ENCODE data around the gene CTH. TPM values are rescaled to one million over a fixed set of nuclear protein-coding genes. Genes with fewer than 3 reads are reported as not detected.
"Not testable (repeated sequence)": the region's sequence is repeated elsewhere in the genome, so short reads cannot be mapped to it uniquely, and the experiment has no call there.

CTH gene
- 10 to 100 TPM; 12.5 to 16.2 (median 13.9) TPM for polyA plus RNA-seq (ENCODE audit: insufficient read length in 4 of 4)

DNA sequence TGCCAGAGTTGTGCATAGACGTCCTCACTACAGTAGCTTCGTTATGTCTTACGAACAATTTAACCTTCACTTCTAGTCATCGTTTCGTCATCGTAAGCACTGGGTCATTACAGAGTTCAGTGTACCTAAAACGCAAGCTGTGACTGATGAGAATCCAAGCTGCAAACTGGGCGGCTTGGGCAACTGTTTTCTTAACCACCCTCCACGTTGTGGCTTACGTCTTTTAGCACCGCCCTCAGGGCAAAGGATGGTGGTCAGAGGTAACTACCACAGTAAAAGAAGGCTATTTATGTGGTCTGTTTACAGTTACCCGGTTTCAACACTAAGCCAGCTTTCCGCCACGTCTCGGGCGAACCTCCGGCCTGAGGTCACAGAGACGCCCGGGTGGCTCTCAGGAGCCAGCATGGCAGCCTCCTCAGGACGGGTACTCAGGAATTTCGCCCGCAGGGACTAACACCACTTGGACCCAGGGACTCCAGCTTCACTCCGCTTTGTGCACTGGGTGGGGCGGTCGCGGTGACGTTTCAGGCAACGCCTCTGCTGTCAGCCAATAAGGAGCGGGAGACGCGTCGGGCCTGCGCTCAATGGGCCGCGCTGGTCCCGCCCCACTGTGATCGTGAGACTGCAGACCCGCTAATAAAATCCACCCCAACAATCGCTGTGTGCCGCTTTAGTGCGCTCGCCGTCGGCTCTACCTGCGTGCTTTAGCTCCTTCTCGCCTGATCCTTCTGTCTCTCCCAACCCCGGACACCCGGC is at the start of gene CTH:
CTH (plus strand) TSS at position 665 of the 756 bp plus-strand sequence. CDS start 148 bp downstream, outside the sequence.
- peak; percentile 93 to 94 (median 94) for DNase-seq (ENCODE audit: low read depth in 4 of 4, low spot score in 3 of 4)

DNA sequence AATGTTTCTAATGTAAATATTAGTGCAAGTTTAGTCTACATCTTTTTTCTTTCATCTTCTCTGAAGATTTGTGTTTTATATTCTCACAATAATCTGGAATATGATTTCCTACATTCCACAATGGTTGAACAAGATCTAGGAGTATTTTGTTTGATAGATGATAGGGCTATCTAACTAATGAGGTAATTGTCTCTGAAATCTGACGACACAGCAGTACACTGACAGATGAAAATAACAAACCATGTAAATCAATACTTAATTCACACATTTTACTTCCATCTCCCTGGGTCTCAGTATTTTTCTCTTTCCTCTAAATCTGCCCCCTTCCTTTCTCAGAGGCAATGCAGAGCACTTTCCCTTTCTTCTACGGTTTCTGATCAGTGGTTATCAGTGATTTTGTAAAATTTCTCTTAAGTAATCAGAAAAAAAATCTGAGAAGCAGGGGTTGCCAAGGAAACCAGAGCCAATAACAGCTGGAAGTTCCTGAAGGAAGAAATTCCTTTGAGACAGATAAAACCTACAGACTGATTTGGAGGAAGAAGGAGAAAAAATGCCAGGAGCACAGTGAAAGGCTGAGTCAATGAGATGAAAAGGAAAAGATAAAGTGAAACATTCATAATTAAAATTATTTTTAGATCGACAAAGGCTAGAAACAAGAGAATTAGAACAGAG is 49.2 kb upstream of the CTH start:
- no peak for DNase-seq (ENCODE audit: low read depth in 4 of 4, low spot score in 3 of 4)

DNA sequence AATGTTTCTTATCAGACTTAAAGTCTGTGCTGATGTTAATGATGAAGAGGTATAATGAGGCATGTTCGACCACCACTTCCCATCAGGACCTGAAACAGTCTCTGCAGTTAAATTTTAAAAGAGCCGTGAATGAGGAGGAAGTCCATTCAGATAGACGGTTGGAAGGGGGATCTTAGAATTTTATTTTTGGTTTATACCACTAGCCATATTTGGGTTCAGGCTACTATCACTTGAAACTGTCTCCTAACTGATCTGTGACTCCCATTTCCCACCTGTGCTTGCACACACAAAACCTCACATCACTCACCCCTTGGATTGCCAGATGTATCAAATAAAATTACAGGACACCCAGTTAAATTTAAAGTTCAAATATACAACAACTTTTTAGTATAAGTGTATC is 46.6 kb upstream of the CTH start:
- no peak for DNase-seq (ENCODE audit: low read depth in 4 of 4, low spot score in 3 of 4)

DNA sequence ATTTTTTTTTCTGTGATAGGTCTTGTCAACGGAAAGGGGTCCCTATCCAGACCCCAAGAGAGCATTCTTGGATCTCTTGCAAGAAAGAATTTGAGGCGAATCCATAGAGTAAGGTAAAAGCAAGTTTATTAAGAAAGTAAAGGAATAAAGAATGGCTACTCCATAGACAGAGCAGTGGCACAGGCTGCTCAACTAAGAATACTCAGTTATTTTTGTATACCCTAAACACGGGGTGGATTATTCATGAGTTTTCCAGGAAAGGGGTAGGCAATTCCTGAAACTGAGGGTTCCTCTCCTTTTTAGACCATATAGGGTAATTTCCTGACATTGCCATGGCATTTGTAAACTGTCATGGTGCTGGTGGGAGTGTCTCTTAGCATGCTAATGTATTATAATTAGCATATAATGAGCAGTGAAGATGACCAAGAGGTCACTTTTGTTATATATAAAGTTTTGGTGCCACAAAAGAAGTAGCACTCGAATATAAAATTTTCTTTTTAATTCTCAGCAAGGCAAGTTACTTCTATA is 44.6 kb upstream of the CTH start:
- not testable (repeated sequence) for DNase-seq (ENCODE audit: low read depth in 4 of 4, low spot score in 3 of 4)

DNA sequence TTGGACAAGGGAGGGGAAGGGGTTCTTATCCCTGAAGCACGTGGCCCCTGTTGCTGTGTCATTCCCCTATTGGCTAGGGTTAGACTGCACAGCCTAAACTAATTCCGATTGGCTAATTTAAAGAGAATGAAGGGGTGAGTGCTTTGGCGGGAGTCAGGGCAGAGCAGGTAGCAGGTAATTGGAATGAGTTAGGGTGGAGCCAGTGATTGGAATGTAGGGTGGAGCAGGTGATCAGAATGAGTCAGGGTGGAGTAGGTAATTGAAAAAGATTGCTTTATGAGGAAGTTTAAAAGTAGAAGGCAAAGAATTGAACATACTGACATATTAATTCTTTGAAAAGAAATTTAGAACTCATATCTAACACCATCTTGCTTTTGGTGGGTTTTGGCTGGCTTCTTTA is 44.1 kb upstream of the CTH start:
- DNase-seq (ENCODE audit: low read depth in 4 of 4, low spot score in 3 of 4), result not testable (repeated sequence)

DNA sequence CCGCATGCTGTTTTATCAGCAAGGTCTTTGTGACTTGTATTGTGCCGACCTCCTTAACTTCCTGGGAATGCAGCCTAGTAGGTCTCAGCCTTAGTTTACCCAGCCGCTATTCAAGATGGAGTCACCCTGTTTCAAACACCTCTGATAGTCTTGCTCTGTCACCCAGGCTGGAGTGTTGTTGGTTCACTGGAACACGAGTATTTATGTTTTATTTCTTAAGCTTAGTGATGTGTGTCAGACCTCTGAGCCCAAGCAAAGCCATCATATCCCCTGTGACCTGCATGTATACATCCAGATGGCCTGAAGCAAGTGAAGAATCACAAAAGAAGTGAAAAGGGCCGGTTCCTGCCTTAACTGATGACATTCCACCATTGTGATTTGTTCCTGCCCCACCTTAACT is 43.7 kb upstream of the CTH start:
- DNase-seq (ENCODE audit: low read depth in 4 of 4, low spot score in 3 of 4), result not testable (repeated sequence)

DNA sequence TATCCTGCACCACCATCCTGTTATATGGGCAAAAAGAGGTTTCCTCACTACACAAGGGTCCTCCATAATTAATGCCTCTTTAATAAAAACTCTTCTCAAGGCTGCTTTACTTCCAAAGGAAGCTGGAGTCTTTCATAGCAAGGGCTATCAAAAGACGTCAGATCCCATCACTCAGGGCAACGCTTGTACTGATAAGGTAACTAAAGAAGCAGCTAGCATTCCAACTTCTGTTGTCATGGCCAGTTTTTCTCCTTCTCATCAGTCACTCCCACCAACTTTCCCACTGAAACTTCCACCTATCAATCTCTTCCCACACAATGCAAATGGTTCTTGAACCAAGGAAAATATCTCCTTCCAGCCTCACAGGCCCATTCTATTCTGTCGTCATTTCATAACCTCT is 39.5 kb upstream of the CTH start:
- not testable (repeated sequence) for DNase-seq (ENCODE audit: low read depth in 4 of 4, low spot score in 3 of 4)

DNA sequence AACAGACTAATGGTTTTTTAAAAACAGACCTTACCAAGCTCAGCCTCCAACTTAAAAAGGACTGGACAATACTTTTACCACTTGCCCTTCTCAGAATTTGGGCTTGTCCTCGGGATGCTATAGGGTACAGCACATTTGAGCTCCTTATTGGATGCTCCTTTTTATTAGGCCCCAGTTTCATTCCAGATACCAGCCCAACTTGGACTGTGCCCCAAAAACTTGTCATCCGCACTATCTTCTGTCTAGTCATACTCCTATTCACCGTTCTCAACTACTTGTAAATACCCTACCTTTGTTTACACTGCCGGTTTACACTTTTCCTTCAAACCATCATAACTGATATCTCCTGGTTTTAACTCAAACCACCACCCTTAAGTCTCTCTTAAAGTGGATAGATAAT is 38.6 kb upstream of the CTH start:
- no peak for DNase-seq (ENCODE audit: low read depth in 4 of 4, low spot score in 3 of 4)

DNA sequence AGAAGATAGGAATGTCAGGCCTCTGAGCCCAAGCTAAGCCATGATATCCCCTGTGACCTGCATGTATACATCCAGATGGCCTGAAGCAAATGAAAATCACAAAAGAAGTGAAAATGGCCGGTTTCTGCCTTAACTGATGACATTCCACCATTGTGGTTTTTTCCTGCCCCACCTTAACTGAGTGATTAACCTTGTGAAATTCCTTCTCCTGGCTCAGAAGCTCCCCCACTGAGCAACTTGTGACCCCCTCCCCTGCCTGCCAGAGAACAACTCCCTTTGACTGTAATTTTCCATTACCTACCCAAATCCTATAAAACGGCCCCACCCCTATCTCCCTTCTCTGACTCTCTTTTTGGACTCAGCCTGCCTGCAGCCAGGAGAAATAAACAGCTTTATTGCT is 37.5 kb upstream of the CTH start:
- DNase-seq (ENCODE audit: low read depth in 4 of 4, low spot score in 3 of 4), result not testable (repeated sequence)

DNA sequence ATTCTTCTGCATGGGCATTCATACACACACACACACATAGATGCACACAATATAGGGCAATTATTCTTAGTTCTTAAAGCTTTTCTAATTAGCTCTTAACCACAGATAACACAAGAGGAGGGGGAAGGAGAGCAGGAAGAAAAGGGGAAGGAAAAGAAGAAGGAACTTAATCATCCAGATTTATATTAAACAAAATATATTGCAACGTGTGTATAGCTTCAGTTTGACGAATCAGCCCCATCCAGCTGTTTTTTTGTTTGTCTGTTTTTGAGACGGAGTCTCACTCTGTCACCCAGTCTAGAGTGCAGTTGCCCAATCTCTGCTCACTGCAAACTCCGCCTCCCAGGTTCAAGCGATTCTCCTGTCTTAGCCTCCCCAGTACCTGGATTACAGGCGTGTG is 34.9 kb upstream of the CTH start:
- DNase-seq (ENCODE audit: low read depth in 4 of 4, low spot score in 3 of 4), result no peak

DNA sequence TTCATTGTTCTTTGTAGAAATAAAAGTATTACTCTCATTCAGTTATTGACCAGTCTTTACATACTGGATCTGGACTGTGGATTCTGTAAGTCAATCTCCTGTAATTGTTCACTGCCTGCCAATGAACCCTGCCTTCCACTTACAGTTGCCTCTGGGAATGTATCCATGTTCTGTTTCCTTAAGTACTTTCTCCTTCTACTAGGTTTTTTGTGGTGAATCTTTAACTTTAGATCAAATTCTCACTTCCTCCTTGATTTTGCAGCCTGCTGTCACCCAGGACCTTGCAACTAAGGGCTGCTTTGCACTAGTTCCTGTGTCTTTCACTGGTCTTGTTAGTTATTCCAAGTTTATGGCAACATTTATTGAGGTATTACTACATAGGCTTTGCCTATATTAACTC is 28.4 kb upstream of the CTH start:
- DNase-seq (ENCODE audit: low read depth in 4 of 4, low spot score in 3 of 4), result no peak

DNA sequence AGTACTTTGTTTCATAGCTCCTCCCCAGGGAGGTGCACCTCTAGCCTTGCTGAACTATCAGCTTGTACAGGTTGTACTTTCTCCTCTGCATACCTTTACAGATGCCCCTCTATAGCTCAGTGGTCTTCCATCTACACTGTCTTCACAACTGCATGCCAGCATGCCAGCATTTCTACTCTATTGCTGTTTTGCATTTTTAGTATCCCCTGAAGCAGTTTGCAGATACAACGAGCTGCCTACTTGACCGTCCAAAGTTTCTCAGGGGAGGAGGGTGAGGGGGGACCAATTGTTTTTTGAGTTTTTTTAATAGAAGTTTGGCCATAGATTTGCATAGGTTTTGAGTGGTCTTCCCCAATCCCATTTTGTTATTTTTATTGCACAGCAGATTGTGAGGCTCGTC is 27.6 kb upstream of the CTH start:
- no peak for DNase-seq (ENCODE audit: low read depth in 4 of 4, low spot score in 3 of 4)

DNA sequence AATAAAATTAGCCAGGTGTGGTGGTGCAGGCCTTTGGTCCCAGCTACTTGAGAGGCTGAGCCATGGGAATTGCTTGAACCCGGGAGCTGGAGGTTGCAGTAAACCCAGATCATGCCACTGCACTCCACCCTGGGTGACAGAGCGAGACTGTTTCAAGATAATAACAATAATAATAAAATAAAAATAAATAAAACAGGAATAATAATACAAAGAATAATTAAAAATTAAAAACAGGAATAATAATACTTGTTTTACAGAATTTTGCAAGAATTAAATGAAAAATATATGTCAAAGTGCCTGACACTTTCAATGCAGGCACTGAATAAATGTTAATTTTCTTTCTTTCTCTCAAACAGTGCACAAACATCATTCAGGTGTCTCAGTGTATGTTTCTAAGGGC is 26.5 kb upstream of the CTH start:
- no peak for DNase-seq (ENCODE audit: low read depth in 4 of 4, low spot score in 3 of 4)

DNA sequence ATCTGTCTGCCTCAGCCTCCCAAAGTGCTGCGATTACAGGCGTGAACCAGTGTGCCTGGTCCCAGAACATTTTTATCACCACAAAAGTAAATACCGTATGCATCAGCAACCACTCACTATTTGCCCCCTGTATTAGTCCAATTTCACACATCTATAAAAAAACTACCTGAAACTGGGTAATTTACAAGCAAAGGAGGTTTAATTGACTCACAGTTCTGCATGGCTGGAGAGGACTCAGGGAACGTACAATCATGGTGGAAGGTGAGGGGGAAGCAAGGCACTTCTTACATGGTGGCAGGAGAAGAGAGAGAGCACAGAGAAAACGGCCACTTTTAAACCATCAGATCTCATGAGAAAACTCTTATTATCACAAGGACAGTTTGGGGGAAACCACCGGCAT is 25.6 kb upstream of the CTH start:
- DNase-seq (ENCODE audit: low read depth in 4 of 4, low spot score in 3 of 4), result no peak

DNA sequence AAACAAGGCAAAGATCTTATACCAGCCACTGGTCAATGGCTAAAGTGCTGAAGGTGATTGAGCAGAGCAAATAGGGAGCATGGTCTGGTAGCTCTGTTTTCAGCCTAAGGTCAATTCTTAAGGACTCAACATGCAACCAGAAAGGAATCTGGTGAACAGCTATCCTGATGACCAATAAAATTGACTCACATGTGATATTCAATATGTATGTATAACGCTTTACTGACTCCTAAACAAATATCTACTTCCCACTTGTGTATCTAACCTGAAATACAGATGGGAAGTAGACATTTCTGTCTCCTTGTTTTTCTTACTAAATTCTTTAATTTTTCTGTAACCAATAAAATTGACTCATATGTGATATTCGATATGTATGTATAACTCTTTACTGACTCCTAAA is 24.9 kb upstream of the CTH start:
- no peak for DNase-seq (ENCODE audit: low read depth in 4 of 4, low spot score in 3 of 4)

DNA sequence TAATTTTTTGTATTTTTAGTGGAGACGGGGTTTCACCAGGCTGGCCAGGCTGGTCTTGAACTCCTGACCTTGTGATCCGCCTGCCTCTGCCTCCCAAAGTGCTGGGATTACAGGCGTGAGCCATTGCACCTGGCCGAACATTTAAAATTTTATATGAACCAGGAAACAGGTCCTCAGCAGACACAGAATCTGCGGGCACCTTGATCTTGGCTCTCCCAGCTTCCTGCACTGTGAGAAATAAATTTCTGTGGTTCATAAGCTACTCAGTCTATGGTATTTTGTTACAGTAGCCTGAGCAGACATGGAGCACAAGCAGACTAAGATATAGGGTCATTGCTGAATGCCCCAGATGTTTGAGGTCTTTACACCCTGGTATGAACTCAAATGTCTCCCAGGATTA is 23.6 kb upstream of the CTH start:
- no peak for DNase-seq (ENCODE audit: low read depth in 4 of 4, low spot score in 3 of 4)

DNA sequence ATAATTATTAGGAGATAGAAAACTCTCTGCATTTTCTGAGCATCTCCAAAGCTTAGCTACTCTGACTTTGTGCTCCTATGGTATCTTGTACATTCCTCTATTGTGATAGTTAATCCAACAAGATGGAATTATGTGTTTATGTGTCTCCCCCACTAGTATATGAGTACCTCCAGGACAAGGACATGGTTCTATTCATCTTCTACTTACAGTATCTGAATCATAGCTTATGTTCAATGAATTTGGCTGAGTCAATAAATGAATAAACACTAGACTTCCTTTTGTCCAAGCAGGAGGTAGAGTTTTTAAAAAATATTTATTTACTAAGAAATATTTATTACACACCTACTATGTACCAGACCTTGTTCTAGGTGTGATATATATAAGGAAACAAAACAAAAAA is 18.4 kb upstream of the CTH start:
- no peak for DNase-seq (ENCODE audit: low read depth in 4 of 4, low spot score in 3 of 4)

DNA sequence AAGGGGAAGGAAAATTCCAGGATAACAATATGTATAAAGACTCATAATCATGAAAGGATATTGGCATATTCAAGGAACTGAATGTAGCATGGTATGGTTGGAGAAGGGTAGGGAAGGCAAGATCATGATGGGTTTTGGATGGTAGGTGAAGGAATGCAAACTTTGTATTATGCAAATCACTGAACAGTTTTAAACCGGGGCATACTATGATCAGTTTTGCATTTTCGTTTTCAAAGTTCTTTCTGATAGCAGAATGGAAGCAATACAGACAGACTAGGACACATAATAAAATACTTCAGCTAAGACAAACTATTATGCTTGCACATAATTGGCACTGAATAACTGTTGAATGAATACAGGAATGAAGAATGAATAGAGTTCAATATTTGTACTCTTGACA is 14.5 kb upstream of the CTH start:
- no peak for DNase-seq (ENCODE audit: low read depth in 4 of 4, low spot score in 3 of 4)

DNA sequence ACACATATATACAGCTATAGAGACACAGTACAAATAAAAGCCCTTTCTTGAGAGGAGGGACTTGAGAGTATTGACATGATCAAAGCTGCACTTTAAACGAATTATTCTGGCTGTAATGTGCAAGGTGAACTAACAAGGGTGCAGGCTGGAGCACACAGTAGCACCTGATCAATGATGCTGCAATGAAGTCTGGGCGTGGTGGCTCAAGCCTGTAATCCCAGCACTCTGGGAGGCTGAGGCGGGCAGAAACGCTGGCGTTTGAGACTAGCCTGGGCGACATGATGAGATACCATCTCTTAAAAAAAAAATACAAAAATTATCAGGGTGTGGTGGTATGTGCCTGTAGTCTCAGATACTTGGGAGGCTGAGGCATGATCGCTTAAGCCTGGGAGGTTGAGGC is 14.1 kb upstream of the CTH start:
- DNase-seq (ENCODE audit: low read depth in 4 of 4, low spot score in 3 of 4), result no peak

DNA sequence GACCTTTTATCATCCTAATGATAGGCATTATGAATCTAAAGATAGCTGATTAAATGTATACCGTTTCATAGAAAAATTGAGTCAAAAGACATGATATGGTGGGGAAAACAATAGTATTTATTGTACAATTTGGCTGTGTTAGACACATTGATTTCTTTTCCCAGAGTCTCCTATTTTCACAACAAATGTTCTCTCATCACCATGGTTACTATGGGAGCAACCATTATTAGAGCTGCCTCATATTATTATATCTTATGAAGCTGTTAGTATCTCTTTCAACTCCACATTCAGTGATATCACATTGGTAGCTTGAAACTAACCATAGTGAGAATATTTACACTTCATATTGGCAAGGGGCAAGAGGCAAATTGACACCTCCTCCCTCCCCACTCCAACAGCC is 10.7 kb upstream of the CTH start:
- no peak for DNase-seq (ENCODE audit: low read depth in 4 of 4, low spot score in 3 of 4)

DNA sequence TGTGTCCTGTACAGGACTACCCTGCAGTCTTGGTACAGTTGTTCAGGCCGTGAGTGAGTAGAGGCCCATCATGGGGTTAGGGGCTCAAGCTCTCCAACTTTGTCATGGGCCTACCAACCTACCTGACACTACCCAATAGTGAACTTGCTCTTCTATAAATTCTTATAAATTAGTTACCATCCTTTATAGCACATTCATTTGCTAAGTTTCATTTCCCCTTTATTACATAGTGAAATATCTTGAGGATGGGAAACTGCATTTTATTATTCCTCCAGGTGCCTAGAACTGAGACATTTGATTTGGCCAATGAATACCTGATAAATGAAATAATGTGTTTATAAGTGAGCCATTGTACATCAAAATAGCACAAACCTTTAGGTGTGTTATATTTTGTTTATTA is 9.1 kb upstream of the CTH start:
- DNase-seq (ENCODE audit: low read depth in 4 of 4, low spot score in 3 of 4), result no peak

DNA sequence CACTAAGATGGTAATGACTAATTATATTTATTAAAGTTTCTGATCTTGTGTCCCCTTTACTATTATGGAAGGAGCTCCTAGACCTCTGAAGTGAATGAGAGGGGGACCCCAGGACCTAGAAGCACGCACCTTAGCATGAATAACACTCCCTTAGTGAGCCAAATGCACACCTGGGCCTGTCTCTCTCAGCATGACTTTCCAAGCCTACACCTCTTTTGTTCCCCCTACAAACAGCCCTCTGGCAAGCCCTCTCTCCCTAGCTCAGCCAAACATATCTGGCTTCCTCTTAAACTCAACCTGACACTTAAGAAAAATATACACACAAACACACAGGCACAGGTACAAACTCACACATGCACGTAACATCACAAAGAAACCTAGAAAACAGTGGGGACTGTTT is 7.3 kb upstream of the CTH start:
- DNase-seq (ENCODE audit: low read depth in 4 of 4, low spot score in 3 of 4), result no peak
